GM12873 (cell line): ENCODE data around the gene SSMEM1.

Experiments used
- TF ChIP-seq, protein P1 (sequence below): IDR thresholded peaks from 2 replicates; pipeline ENCODE4 v1.5.1; 2012; ENCODE audit warnings: low read depth, mild to moderate bottlenecking, moderate library complexity, low read length, control low read depth; ENCODE audit not compliant: insufficient read depth; ENCODE audit errors: missing control alignments

Gene SSMEM1

DNA sequence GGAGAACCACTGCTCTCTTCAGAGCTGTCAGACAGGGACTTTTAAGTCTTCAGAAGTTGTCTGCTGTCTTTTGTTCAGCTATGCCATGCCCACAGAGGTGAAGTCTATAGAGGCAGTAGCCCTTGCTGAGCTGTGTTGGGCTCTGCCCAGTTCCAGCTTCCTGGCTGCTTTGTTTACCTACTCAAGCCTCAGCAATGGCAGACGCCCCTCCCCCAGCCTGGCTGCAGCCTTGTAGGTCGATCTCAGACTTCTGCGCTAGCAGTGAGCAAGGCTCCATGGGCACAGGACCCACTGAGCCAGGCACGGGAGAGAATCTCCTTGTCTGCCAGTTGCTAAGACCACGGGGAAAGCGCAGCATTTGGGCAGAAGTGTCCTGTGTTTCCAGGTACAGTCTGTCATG is 46.9 kb downstream of the SSMEM1 start:
- TF ChIP-seq, protein P1, sequence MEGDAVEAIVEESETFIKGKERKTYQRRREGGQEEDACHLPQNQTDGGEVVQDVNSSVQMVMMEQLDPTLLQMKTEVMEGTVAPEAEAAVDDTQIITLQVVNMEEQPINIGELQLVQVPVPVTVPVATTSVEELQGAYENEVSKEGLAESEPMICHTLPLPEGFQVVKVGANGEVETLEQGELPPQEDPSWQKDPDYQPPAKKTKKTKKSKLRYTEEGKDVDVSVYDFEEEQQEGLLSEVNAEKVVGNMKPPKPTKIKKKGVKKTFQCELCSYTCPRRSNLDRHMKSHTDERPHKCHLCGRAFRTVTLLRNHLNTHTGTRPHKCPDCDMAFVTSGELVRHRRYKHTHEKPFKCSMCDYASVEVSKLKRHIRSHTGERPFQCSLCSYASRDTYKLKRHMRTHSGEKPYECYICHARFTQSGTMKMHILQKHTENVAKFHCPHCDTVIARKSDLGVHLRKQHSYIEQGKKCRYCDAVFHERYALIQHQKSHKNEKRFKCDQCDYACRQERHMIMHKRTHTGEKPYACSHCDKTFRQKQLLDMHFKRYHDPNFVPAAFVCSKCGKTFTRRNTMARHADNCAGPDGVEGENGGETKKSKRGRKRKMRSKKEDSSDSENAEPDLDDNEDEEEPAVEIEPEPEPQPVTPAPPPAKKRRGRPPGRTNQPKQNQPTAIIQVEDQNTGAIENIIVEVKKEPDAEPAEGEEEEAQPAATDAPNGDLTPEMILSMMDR: no peak

GRCh38 chr7:130256704-130257103 is 49.0 kb downstream of the SSMEM1 start:
- TF ChIP-seq, protein P1: no peak

DNA sequence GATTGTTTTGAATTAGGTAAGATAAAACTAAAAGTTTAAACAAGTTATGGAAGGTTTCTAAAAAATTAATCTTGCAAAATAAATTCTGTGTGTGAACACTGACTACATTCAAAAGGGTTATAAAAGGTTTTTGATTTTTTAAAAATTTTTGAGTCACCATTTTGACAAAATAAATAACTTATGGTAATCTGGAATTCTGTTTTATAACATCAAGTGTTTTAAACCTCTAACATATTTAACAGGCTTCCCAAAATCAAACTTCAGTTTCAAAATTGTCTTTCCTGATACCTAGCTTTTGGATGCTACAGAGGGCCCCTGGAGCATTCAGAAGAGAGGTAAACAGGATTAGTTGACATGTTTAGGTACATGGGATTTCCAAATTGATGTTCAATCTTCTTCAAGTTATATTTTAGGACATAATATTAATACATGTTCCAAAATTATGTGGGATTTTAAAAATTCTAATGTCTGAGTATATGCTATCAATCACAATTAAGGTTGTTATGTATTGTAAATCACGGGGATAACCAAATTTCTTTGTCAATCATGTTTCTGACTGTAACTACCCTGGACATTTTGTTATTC is 50.9 kb downstream of the SSMEM1 start:
- TF ChIP-seq, protein P1: no peak

DNA sequence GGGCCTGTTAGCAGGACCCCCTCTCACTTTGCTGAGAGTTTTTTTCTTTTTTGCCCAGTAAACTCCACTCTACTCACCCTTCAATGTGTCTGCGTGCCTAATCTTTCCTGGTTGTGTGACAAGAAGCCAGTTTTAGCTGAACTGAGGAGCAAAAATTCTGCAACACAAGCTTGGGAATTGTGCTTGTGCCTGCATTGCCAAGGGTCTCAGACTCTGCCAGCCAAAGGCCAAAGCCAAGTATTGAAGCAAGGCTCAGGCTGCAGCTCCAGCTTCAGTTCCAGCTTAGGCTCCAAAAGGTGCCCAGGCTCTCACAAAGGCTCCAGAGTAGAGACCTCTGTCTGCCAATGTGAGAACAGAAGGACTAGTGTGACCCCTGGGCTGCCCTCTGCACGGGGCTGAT is 54.8 kb downstream of the SSMEM1 start:
- TF ChIP-seq, protein P1: no peak

GRCh38 chr7:130263130-130263529 is 55.5 kb downstream of the SSMEM1 start:
- TF ChIP-seq, protein P1: no peak
